GM19452 (cell line): ENCODE data around the gene MFSD2B.
"Not testable (repeated sequence)": the region's sequence is repeated elsewhere in the genome, so short reads cannot be mapped to it uniquely, and the experiment has no call there.

ENCODE experiments used
- ATAC-seq: cut with Tn5 transposase; IDR thresholded peaks from one replicate; pipeline ENCODE4 v1.9.1; 2021; ENCODE audit not compliant: unreplicated experiment

The MFSD2B gene, protein sequence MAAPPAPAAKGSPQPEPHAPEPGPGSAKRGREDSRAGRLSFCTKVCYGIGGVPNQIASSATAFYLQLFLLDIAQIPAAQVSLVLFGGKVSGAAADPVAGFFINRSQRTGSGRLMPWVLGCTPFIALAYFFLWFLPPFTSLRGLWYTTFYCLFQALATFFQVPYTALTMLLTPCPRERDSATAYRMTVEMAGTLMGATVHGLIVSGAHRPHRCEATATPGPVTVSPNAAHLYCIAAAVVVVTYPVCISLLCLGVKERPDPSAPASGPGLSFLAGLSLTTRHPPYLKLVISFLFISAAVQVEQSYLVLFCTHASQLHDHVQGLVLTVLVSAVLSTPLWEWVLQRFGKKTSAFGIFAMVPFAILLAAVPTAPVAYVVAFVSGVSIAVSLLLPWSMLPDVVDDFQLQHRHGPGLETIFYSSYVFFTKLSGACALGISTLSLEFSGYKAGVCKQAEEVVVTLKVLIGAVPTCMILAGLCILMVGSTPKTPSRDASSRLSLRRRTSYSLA

DNA sequence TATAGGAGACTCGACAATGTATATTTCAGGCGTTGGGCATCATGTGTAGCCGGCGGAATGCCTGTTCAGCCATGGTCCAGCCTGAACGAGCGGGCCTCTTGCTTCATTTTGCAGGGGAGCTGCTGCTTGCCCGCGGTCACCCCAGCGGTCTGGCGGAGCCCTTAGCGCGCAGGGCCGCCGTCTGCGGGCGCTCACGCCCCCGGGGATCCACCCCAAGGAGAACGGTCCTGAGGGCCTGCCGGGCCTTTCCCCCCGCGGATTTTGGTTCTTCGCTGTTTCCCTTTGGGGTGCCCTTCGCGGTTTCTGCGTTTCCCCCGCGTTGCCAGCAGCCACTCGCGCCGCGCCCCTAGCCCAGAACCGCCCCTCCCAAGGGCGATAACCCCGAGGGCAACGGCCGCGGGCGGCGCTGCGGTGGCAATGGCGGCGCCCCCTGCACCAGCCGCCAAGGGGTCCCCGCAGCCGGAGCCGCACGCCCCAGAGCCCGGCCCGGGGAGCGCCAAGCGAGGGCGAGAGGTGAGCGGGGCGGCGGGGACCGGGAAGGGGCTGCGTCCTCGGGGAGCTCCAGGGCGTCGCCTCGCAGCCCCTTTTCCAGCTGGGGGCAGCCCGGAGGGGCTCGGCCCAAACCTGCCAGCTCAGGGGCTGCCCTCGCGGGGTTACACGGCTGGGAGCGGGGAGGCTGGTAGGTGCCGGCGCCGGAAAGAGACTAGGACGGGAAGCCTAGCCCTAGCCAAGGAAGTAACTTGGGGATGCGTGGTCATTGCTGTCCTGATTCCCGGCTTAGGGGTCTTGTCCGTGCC lies at the start of gene MFSD2B:
MFSD2B (plus strand) TSS at position 406 of the 797 bp plus-strand sequence; CDS start at position 418, 12 bp downstream.
- no peak for ATAC-seq

DNA sequence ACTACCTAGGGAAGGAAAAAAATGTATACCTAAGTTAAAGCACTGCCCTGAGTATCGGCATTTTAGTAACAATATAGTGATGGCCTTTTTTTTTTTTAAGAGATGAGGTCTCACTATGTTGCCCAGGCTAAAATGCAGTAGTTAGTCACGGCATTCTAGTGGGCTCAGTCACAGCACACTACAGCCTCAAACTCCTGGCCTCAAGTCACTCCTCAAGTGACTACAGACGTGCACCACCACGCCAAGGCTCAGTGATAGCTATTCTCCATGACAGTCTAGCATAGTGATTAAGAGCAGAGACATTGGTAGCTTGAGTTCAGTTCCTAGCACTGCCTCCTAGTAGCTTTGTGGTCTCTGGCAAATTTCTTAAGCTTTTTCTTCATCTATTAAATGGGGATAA lies 42.0 kb upstream of the MFSD2B start:
- no peak for ATAC-seq

DNA sequence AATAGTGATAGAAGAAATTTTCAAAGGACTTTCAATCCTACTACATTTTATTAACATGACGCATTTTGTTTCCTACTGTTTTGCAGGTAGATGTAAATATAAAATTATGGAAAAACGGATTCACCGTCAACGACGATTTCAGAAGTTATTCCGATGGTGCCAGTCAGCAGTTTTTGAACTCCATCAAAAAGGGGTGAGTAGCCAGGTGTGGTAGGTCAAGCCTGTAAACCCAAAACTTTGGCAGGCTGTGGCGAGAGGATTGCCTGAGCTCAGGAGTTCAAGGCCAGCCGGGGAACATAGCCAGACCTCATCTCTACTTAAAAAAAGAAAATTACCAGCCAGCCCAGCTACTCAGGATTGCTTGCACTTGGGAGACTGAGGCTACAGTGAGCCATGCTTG lies 33.0 kb upstream of the MFSD2B start:
- no peak for ATAC-seq

DNA sequence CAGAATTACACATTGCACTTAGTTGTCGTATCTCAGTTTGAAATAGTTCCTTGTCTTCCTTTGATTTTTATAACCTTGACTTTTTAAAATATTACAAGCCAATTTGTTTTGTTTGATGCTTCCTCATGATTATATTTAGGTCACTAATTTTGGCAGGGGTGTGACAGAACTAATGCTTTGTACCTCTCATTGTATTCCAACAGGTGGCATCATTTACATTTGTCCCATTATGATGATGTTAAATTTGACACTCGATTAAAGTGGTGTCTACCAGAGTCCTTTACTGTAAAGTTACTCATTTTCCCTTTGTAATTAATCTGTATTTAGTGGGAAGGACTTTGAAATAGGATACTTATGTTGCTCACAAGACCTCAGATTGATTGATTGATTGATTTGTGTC lies 21.5 kb upstream of the MFSD2B start:
- no peak for ATAC-seq

DNA sequence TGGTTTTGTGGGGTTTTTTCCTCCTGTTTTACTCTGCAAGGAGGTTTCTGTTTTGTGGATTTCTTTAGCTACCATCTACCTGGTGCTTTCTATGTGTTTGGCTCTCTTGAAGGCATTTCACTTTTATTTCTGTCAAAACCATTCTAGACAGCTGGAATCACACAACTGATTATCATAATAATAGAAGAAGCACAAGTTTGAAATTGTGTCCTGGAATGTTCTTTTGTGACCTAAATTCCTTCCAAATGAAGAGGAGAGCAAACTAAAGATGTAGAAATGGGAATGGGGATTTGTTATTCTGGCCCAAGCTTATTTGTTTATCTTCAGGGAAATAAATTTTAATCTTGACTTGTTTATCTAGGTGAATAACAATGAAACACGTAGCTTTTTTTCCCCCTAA lies 17.0 kb upstream of the MFSD2B start:
- no peak for ATAC-seq

DNA sequence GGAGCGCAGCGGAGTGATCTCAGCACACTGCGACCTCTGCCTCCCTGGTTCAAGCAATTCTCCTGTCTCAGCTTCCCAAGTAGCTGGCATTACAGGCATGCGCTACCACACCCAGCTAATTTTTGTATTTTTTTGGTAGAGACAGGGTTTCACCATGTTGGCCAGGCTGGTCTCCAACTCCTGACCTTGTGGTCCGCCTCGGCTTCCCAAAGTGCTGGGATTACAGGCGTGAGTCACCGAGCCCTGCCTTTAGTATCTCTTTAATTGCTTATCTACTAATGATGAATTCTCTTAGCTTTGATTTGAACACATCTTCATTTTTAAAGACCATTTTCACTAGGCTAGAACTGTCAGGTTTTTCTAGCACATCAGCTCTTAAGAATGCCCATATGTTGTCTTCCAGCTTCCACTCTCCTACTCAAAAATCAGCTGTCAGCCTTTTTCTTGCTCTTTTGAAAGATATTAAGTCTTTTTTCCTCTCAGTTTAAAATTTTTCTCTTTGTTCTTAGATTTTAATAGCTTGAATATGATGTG lies 16.1 kb upstream of the MFSD2B start:
- no peak for ATAC-seq

DNA sequence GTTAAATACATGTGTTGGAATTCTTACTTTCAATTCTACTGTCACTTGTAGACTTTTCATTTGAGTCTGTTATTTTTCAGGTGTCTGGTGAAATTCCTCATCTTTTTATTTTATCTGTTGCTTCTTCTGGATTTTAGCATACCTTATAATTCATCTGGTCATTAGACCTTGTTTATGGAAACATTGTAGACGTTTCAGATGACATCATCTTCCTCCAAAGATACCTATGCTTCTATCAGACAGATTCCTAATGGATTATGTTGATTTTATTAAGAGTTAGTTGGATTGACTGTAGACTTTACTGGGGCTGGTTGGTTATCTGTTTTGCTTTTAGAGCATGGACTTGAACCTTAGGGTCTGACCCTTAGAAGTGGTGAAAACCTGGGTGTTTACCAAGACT lies 15.3 kb upstream of the MFSD2B start:
- ATAC-seq: no peak

DNA sequence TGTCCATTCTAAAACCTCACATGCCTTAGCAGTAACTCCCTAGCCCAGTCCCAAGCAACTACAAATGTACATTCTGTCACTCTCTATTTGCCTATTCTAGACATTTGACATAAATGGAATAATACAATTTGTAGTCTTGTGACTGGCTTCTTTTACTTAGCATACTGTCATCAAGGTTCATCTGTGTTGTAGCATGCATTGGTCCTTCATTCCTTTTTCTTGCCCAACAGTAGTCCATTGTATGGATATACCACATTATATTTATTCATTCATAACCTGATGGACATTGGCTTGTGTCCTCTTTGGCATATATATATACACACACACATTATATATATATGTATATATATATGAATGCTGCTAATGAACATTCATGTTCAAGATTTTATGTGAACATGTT lies 2.2 kb upstream of the MFSD2B start:
- ATAC-seq: no peak

DNA sequence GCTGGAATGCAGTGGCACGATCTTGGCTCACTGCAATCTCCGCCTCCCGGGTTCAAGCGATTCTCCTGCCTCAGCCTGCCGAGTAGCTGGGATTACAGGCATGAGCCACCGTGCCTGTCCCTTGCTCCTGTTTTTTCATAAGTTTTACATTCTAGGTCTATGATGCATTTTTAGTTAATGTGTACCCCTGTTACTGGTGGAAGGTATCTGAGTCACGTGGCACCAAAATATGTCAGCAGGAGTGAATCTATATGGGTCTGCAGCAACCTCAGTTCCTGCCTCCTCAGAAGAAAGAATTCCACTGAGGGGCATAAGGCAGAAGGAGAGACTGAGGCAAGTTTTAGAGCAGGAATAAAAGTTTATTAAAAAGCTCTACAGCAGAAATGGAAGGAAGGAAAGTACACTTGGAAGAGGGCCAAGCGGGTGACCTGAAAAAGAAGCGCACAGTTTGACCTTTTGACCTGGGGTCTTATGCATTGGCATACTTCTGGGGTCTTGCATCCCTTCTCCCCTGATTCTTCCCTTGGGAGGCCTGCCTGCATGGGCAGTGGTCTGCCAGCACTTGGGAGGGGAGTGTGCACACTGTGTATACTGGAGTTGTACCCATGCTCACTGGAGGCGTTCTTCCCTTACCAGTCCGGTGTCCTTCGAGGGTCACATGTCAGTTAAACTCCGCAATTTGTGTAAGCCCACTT lies 1.1 kb upstream of the MFSD2B start:
- ATAC-seq: no peak

DNA sequence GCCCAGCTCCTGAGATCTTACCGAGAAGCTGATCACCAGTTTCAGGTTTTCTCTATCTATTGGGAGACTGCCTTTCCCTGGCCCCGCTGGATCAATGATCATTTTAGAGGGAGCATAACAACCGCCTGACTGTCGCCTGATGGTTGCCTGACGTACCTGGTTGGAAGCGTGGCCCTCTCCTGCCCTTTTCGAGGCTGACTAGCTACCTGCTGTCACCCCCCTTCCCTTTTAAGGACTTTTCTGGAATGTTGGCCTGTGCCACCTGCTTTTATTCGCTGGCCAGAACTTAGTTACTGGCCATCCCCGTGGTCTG lies 562 bp upstream of the MFSD2B start:
- ATAC-seq: no peak

DNA sequence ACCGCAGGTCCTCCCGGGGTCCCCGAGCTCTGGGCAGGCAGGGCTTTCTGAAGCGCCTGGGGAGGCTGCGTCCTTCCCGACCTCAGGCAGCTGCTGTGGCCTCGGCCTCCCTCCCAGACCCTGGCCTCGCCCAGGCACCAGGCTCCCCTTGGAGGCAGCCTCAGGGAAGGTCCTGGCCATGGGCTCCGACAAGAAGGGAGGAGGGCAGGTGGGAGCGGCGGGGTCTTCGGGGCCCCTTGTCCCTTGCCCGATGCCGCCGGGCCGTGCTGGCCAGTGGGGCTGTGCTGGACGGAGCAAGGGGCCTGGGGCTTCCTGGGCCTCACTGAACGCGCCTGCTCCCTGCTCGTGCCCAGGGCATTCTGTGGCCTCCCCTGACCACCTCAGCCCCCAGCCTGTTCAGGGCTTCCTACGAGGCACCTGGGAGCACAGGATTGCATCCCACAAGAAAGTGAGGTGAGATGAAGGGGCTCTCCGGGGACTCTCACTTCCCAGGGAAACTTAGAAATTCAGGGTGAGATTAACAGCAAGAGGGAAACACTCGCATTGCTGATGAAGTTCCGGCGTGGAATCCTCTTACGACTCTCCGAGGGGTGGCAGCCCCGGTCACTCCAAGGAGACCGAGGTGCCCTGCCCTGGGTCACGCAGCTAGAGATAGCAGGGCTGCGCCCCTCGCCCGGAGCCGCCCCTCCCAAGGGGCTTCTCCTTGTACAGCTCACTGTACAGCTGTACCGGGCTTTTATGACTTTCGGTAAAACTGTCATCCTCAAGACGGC lies 778 bp downstream of the MFSD2B start:
- ATAC-seq: no peak

DNA sequence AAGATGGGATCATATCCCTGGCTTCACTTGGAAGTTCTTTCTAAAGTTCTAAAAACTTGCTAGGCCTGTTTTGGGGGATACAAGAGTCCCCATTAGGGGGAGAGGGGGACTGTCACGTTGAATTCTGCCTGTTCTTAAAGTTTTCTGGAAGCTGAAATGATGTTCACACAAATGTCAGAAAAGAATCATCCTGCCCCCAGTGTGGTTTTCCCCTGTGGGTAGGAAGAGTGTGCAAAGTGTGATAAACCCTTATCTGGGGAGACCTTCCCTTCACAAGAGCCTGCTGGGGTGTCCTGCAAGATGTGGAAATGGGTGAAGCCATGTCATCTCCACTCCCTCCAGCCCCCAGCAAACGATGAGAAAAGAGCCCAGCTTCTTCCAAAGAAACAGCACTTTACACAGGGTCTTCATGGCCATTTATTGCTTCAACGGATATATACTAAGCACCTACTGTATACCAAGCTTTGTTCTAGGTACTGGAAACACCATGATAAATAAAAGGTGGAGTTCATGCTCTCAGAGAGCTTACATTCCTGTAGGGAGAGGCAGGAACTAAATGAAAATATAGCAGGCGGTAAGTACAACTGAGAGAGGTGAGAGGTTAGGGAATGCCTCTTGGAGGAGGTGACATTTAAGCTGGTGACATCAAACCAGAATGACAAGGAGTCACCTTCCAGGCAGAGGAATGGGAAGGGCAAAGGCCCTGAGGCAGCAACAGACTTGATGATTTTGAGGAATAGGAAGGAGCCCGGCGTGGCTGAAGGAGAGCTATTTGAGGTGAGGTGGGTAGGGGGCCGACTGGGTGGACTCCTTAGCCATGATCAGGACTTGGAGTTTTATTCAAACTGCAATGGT lies 1.6 kb downstream of the MFSD2B start:
- no peak for ATAC-seq

DNA sequence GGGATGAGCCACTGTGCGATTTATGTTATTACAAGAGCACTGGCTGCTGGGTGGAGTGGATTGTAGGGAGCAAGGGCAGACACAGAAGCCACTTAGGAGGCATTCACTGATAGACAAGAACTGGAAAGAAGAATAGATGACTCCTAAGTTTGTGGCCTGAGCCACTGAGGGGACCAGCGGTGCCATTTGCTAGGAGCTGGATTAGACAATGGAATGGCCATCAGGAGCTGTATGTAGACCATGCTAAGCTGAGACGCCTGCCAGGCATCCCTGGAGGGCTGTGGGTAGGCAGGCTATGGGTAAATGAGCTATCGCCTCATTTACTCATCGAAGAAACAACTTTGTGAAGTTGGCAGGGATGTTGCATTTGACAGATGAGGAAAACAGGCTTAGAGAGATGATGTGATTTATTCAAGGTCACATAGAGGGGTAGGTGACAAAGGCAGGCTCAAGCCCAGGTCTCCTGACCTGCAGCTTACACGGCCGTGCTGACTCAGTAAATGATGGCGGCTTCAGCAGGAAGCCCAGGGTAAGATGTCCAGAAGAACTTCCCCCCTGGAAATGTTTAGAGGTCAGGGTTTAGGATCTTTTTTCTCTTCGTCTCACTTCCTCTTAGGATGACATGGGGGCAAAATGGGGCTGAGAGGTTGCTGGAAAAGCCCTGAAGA lies 2.8 kb downstream of the MFSD2B start:
- ATAC-seq: no peak

DNA sequence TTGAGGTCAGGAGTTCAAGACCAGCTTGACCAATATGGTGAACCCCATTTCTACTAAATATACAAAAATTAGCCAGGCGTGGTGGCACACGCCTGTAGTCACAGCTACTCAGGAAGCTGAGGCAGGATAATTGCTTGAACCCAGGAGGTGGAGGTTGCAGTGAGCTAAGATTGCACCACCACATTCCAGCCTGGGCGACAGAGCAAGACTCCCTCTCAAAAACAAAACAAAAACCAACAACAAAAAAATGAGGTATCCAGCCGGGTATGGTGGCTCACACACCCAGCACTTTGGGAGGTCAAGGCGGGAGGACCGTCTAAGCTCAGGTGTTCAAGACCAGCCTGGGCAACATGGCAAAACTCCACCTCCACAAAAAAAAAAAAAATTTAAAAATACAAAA lies 5.0 kb downstream of the MFSD2B start:
- not testable (repeated sequence) for ATAC-seq

DNA sequence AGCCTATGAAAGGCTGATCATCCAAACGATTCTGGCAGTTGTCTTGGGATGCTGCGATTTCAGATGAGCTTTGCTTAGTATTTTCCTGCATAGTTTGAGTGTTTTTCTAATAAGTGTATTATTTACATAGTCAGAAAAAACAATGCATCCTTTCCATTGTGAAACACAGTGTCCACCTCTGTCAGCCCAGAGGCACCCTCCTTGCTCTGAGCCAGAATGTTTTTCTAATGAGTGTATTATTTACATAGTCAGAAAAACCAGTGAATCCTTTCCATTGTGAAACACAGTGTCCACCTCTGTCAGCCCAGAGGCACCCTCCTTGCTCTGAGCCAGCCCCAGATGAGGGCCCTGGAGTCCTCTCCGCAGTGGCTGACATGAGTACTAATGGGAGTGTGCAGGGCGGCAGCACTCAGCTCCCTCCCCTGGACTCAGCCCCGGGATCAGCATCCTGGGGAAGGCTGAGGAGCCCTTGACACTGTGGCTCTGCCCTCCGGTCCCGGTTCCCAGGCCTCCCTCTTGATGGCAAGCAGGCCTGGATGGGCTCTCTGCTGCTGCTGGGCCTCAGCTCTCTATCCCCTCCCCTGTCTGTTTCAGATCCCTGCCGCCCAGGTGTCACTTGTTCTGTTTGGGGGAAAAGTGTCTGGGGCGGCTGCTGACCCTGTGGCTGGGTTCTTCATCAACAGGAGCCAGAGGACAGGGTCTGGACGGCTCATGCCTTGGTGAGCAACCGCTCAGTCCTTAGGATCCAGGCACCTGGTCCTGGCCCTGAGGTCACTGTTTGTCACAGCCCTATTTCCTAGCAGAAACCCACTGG lies 5.9 kb downstream of the MFSD2B start:
- ATAC-seq: no peak

DNA sequence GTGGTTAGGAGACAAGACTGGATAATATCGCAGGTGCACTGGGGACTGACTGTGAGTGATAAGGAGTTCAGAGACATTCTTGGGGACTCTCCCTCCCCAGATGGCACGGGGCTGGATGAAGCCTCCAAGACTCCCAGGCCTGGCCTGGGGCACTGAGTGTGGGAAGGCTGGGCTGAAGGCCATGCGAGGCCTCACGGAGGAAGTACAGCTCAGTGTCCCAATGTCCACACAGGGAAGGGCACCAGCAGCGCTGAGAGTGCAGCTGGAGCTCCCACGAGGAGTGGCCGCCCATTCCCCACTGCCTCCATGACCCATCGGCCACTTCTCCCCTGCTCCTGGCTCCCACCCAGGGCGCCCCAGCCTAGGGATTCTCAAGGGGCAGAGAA lies 6.5 kb downstream of the MFSD2B start:
- no peak for ATAC-seq

DNA sequence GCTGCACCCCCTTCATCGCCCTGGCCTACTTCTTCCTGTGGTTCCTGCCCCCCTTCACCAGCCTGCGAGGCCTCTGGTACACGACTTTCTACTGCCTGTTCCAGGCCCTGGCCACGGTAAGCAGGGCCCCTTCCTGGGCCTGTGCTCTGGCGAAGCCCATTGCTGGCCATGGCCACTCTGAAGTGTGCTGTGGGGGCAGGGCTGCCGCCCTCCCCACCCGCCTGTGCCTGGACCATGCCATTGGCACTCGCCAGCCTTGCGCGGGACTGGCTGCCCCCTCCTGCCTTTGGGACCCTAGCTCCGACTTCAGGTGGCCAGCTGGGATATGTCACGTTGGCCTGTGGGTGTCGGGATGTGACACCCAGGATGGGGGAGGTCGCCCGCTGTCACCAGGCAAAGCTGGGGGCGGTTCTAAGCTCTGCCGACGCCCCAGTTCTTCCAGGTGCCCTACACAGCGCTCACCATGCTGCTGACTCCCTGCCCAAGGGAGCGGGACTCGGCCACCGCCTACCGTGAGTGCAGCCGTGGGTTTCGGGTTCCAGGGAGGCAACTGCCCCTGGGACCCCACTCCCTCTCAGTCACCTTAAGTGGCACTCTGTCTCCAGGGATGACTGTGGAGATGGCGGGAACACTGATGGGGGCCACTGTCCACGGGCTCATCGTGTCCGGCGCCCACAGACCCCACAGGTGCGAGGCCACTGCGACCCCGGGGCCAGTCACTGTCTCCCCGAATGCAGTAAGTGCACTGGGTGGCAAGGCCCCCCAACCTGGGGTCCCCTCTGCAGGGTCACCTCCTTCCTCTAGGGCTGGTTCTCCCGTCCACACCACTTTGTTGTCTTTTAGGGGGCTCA lies 7.2 kb downstream of the MFSD2B start:
- no peak for ATAC-seq

DNA sequence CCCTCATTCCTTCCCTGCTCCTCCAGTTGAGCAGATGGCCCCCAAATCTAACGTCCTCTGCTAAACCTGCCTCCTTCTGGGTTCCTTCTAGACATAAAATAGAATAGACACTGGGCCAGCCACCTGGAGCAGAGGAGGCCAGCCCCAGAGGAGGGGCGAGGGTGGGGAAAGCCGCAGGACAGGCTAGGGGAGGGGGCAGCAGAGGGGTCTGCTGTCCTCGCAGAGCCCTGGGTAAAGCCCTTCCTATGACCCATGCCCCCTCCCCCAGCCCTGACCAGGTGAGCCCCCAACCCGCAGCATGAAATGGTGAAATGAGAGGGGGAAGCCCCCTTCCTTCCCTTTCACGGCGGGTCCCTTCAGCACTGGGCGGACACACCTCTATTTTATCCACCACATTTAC lies 7.8 kb downstream of the MFSD2B start:
- no peak for ATAC-seq
